Loucy (cell line): ENCODE measurements around the gene TBCD.

Source experiments
- H2AFZ ChIP-seq: fragments of 200-600 bp; sonication (generic); 2 replicates; pipeline ENCODE4 v1.6.0; 2016; ENCODE audit warnings: antibody characterized with exemption, mild to moderate bottlenecking, low read length, moderate library complexity
- H3F3A ChIP-seq: fragments of 200-600 bp; 2 replicates; pipeline ENCODE4 v1.6.0; 2016; ENCODE audit warnings: antibody characterized with exemption, low read depth, mild to moderate bottlenecking
- H3K27me3 ChIP-seq: fragments of 200-600 bp; sonication (generic); 2 replicates; pipeline ENCODE4 v1.6.1; 2014; ENCODE audit warnings: low read length, mild to moderate bottlenecking; ENCODE audit not compliant: insufficient read depth, poor library complexity, severe bottlenecking
- H3K36me3 ChIP-seq: fragments of 200-600 bp; sonication (generic); 2 replicates; pipeline ENCODE4 v1.6.1; 2016; ENCODE audit warnings: low read length; ENCODE audit not compliant: insufficient read depth
- H3K4me1 ChIP-seq: fragments of 200-600 bp; sonication (generic); 2 replicates; pipeline ENCODE4 v1.5.1; 2014; ENCODE audit warnings: low read length, mild to moderate bottlenecking; ENCODE audit not compliant: insufficient read depth, poor library complexity, severe bottlenecking
- H3K4me2 ChIP-seq: fragments of 200-600 bp; sonication (generic); 2 replicates; pipeline ENCODE4 v1.6.0; 2014; ENCODE audit warnings: antibody characterized with exemption, low read length, low read depth, mild to moderate bottlenecking; ENCODE audit not compliant: poor library complexity, severe bottlenecking
- H3K4me3 ChIP-seq: fragments of 200-600 bp; sonication (generic); 2 replicates; pipeline ENCODE4 v1.5.1; 2014; ENCODE audit warnings: low read length, mild to moderate bottlenecking, mixed read lengths; ENCODE audit not compliant: poor library complexity, severe bottlenecking
- H3K79me2 ChIP-seq: fragments of 200-600 bp; sonication (generic); 2 replicates; pipeline ENCODE4 v1.6.1; 2014; ENCODE audit warnings: low read length; ENCODE audit not compliant: insufficient read depth
- H3K9ac ChIP-seq: fragments of 200-600 bp; sonication (generic); 2 replicates; pipeline ENCODE4 v1.6.0; 2014; ENCODE audit warnings: mild to moderate bottlenecking, low read depth, low read length, moderate library complexity; ENCODE audit not compliant: poor library complexity, severe bottlenecking
- H3K9me2 ChIP-seq: fragments of 200-600 bp; sonication (generic); replicated peaks from 2 replicates; pipeline ENCODE4 v1.6.1; 2016; ENCODE audit warnings: low read depth, low read length, mixed read lengths
- H3K9me3 ChIP-seq: fragments of 200-600 bp; sonication (generic); 2 replicates; pipeline ENCODE4 v1.6.1; 2014; ENCODE audit warnings: mild to moderate bottlenecking, antibody characterized with exemption, low read length, low read depth; ENCODE audit not compliant: insufficient read depth
- H4K20me1 ChIP-seq: fragments of 200-600 bp; sonication (generic); 2 replicates; pipeline ENCODE4 v1.6.0; 2014; ENCODE audit warnings: antibody characterized with exemption, low read length, mild to moderate bottlenecking; ENCODE audit not compliant: insufficient read depth, poor library complexity, severe bottlenecking
- CTCF ChIP-seq: fragments of 200-600 bp; sonication (generic); conservative IDR thresholded peaks from 2 replicates; pipeline ENCODE4 v1.5.1; 2014; ENCODE audit warnings: mild to moderate bottlenecking, antibody characterized with exemption, low read length
- EZH2phosphoT487 ChIP-seq: fragments of 200-600 bp; IDR thresholded peaks from 2 replicates; pipeline ENCODE4 v1.6.1; 2018; ENCODE audit warnings: antibody characterized with exemption, mild to moderate bottlenecking, moderate library complexity, borderline replicate concordance

The TBCD gene

GRCh38 chr17:82754297-82755208 lies 2.7 kb downstream of the TBCD start:
- Histone ChIP-seq H3K4me2 (peak overlapping the region; percentile 99), H3K9ac (peak overlapping the region; percentile 81)
- TF ChIP-seq CTCF = no peak
- no peak for TF ChIP-seq EZH2phosphoT487

GRCh38 chr17:82756166-82756565 lies 4.3 kb downstream of the TBCD start:
- TF ChIP-seq CTCF (no peak), EZH2phosphoT487 (no peak)
- Histone ChIP-seq H3K9me2 (no peaks in the 10 kb centered on the region), H3K9ac (peak overlapping the region; percentile 81), H3K4me1 (peaks cover 53% of the 10 kb centered on the region), H3K4me2 (peak overlapping the region; percentile 99), H3K36me3 (peaks cover 19% of the 10 kb centered on the region), H3K9me3 (no peaks in the 10 kb centered on the region), H4K20me1 (peaks cover 19% of the 10 kb centered on the region), H3K27me3 (no peaks in the 10 kb centered on the region), H3F3A (no peaks in the 10 kb centered on the region), H2AFZ (no peak overlapping the region), H3K79me2 (peaks cover 84% of the 10 kb centered on the region), H3K4me3 (peak overlapping the region; percentile 98)

More at GRCh38 chr17:82754297-82755208, 2.7 kb downstream of the TBCD start:
- H3K79me2 ChIP-seq = peaks cover 68% of the 10 kb centered on the region
- peaks cover 49% of the 10 kb centered on the region for H3K4me1 ChIP-seq
- H2AFZ ChIP-seq = no peak overlapping the region
- H3K9me2 ChIP-seq = no peaks in the 10 kb centered on the region
- H3K36me3 ChIP-seq = peaks cover 8% of the 10 kb centered on the region; the same call in 1 of the 2 replicates
- H3K9me3 ChIP-seq = no peaks in the 10 kb centered on the region
- peaks cover 17% of the 10 kb centered on the region for H4K20me1 ChIP-seq
- H3F3A ChIP-seq = peaks cover 5% of the 10 kb centered on the region; the same call in 1 of the 2 replicates
- peak overlapping the region; percentile 98 for H3K4me3 ChIP-seq
- H3K27me3 ChIP-seq = no peaks in the 10 kb centered on the region

- no peak overlapping the region for H3K9ac ChIP-seq
- H3K36me3 ChIP-seq = peaks cover 69% of the 10 kb centered on the region; the same call in 1 of the 2 replicates
- H4K20me1 ChIP-seq = peaks cover 11% of the 10 kb centered on the region
- H3K79me2 ChIP-seq = peaks cover 34% of the 10 kb centered on the region
- no peaks in the 10 kb centered on the region for H3K9me2 ChIP-seq
- peaks cover 6% of the 10 kb centered on the region; the same call in 1 of the 2 replicates for H3F3A ChIP-seq
- peaks cover under 1% of the 10 kb centered on the region for H3K4me1 ChIP-seq
- no peaks in the 10 kb centered on the region for H3K9me3 ChIP-seq
- no peaks in the 10 kb centered on the region for H3K27me3 ChIP-seq
- no peak overlapping the region for H2AFZ ChIP-seq
- no peak overlapping the region for H3K4me2 ChIP-seq
- TF ChIP-seq CTCF (no peak), EZH2phosphoT487 (no peak)
- H3K4me3 ChIP-seq = no peak overlapping the region
Measured at GRCh38 chr17:82765371-82765770, 13.5 kb downstream of the TBCD start.
